Inferior parietal cortex (tissue), 1 donor: ENCODE results near the gene CSNK1D.

Source experiments
- DNase-seq: peaks from one replicate; pipeline ENCODE4 v3.0.0-alpha.2; 2016; ENCODE audit errors: extremely low spot score

The CSNK1D gene

DNA sequence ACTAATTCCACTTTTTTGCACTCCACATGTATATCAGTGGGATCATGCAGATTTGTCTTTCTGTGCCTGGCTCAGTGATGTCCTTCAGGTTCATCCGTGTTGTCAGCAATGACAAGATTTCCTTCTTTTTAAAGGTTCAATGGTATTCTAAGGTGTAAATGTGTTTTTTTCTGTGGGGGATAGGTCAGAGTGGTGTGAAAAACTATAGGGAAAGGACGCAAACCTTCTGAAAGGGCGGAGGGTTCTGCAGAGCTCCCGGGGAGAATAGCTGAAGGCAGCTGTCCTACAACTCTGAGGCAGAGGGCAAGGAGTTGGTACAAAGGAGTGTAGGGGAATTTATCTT lies 21.9 kb upstream of the CSNK1D start:
- DNase-seq = no peak

- no peak for DNase-seq
Measured at GRCh38 chr17:82294064-82294773, 20.7 kb upstream of the CSNK1D start.

GRCh38 chr17:82292251-82293154 lies 19.0 kb upstream of the CSNK1D start:
- peak; percentile 98 for DNase-seq

- DNase-seq = no peak
Measured at GRCh38 chr17:82291582-82292250, 18.2 kb upstream of the CSNK1D start.

DNA sequence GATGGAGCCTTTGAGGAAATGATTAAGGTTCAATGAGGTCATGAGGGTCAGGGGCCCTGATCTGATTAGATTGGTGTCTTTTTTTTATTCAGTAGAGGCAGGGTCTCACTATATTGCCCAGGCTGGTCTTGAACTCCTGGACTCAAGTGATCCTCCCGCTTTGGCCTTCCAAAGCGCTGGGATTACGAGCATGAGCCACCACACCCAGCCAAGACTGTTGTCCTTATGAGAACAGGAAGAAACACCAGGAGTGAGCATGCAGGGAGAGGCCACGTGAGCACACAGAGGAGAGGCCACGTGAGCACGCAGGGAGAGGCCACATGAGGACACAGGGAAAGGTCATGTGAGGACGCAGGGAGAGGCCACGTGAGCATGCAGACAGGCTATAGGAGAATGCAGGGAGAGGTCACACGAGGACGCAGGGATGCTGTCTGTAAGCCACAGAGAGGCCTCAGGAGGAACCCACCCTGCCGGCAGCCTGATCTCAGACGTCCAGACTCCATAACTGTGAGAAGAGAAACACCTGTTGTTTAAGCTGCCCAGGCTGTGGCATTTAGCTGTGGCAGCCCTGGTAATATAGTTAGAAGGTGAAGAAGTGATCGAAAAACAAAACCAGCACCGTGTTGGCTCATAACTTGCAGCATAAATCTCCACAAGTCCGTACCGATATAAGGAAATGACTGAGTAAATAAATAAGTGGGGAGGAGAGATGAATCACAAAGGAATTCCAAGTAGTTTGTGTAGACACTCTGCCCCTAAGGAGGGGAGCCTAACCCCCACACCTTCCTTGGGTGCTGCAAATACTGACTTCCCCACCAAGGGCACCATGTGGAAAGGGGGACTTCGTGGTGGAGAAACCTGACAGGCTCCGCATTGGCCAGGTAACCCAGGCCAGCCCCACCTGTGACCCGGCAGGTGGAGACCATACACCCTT lies 14.6 kb upstream of the CSNK1D start:
- DNase-seq = no peak

GRCh38 chr17:82287013-82287867 lies 13.7 kb upstream of the CSNK1D start:
- no peak for DNase-seq

- DNase-seq = no peak
Measured at GRCh38 chr17:82285141-82285540, 11.6 kb upstream of the CSNK1D start.

GRCh38 chr17:82283208-82283749 lies 9.8 kb upstream of the CSNK1D start:
- DNase-seq = no peak

- no peak for DNase-seq
Measured at GRCh38 chr17:82282239-82283207, 9.0 kb upstream of the CSNK1D start.

- DNase-seq = no peak
Measured at GRCh38 chr17:82281502-82282238, 8.2 kb upstream of the CSNK1D start.

- no peak for DNase-seq
Measured at GRCh38 chr17:82281076-82281475, 7.6 kb upstream of the CSNK1D start.

- DNase-seq = no peak
Measured at GRCh38 chr17:82280537-82280936, 7.0 kb upstream of the CSNK1D start.

- DNase-seq = no peak
Measured at GRCh38 chr17:82278786-82279391, 5.4 kb upstream of the CSNK1D start.

GRCh38 chr17:82278308-82278707 lies 4.8 kb upstream of the CSNK1D start:
- DNase-seq = no peak

DNA sequence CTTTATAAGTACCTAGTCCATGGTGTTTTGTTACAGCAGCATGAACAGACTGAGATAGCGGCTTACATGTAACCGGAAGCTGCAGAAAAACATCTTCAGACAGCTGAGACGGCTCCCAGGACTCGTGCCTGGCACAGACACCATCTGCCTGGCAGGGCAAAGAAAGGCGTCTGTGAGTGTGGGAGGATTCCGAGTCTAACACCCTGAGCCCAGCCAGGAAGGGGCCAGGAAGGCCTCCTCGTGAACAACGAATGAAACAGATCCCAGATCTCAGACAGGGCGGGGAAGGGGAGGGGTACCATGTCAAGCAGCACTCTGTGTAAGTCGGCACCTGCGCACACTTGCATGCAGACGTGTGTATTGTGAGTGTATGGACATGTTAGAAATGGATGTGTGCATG lies 4.4 kb upstream of the CSNK1D start:
- no peak for DNase-seq

DNA sequence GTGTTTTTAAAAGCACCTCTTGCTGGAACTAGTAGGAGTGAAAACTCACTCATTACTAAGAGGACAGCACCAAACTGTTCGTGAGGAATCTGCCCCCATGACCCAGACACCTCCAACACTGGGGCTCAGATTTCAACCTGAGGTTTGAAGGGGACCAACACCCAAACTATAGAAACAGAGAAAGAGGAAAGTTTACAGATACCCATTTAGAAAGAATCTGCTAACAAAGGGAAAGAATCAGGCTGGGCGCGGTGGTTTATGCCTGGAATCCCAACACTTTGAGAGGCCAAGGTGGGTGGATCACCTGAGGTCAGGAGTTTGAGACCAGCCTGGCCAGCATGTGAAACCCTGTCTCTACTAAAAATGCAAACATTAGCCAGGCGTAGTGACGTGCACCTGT lies 3.4 kb upstream of the CSNK1D start:
- no peak for DNase-seq

- no peak for DNase-seq
Measured at GRCh38 chr17:82275326-82275725, 1.8 kb upstream of the CSNK1D start.
